Right lobe of liver (tissue), 6 donors: ENCODE measurements around the gene MBTPS2. TPM values are rescaled to one million over a fixed set of nuclear protein-coding genes. Genes with fewer than 3 reads are reported as not detected.

Experiments
- ATAC-seq, 4 donors: fragments of 200-7000 bp; cut with Tn5 transposase; one replicate each; pipeline ENCODE4 v1.9.1; 2020; ENCODE audit warnings: mild to moderate bottlenecking in 4 of 4, moderate library complexity in 4 of 4
- DNase-seq, 3 donors: peaks; one replicate each; pipeline ENCODE4 v3.0.0-alpha.2; 2020
- H3K27ac ChIP-seq, 3 donors: fragments of 200-600 bp; one replicate each; pipeline ENCODE4 v1.8.0; 2022
- H3K27me3 ChIP-seq, 2 donors: fragments of 200-600 bp; one replicate each; pipeline ENCODE4 v1.8.0; 2022
- H3K36me3 ChIP-seq, 4 donors: fragments of 200-600 bp; sonication (generic) in 1 of 4; one replicate each; pipeline versions ENCODE4 v1.5.1 to v1.8.0; 2017 to 2022; ENCODE audit warnings: control low read depth in 1 of 4
- H3K4me1 ChIP-seq, 4 donors: fragments of 200-600 bp; sonication (generic) in 1 of 4; one replicate each; pipeline versions ENCODE4 v1.5.1 to v1.8.0; 2017 to 2022; ENCODE audit warnings: control low read depth in 1 of 4
- H3K4me3 ChIP-seq, 3 donors: fragments of 200-600 bp; one replicate each; pipeline ENCODE4 v1.8.0; 2022
- H3K9me3 ChIP-seq, 4 donors: fragments of 200-600 bp; sonication (generic) in 1 of 4; one replicate each; pipeline versions ENCODE4 v1.5.1 to v1.8.0; 2017 to 2022; ENCODE audit warnings: control low read depth in 1 of 4
- CTCF ChIP-seq, 4 donors: fragments of 200-600 bp in 3 of 4; fragments of 450-650 bp in 1 of 4; IDR thresholded peaks; one replicate each; pipeline versions ENCODE4 v1.5.1 to v1.8.0; 2016 to 2022; ENCODE audit warnings: antibody characterized with exemption in 4 of 4, mild to moderate bottlenecking in 2 of 4
- POLR2A ChIP-seq: fragments of 450-650 bp; IDR thresholded peaks from one replicate; pipeline ENCODE4 v1.6.1; 2017; ENCODE audit warnings: antibody characterized with exemption, mild to moderate bottlenecking
- WGBS: methylation state at CpG from one replicate; pipeline ENCODE4 v1.1.6; 2018; ENCODE audit warnings: low coverage, low lambda C conversion rate; ENCODE audit not compliant: insufficient coverage; ENCODE audit errors: missing lambda C conversion rate; 5-methylcytosine and 5-hydroxymethylcytosine counted together
- intact Hi-C, 2 donors: fragments of 100-400 bp; cut with DNase I; formaldehyde crosslinking; loops; one replicate each; pipeline versions ENCODE4 v1.11.2 to v1.14.1; 2022
- total RNA-seq, 6 experiments: library from RNA; depleted of rRNA in 2 of 6; stranded (reverse); fragments of >200 nt in 2 of 6; fragmentation: NEBNext Ultra II Directional in 3 of 6; extraction: Animal tissue kit (Norgen Biotek cat#: 25700) in 3 of 6; gene quantifications; one replicate each; pipeline versions ENCODE4 v1.1.0 to v1.2.4, GENCODE V29; 2016 to 2023
- donor health status: DM: no; HTN: yes; CAD: no.
- donor health status: DM: no; HTN: no; CAD: no.
- donor health status: DM: no; HTN: no; CAD: no.
- donor health status: DM: no; HTN: yes; CAD: no.
- donor health status: DM: no; HTN: yes; CAD: no.

Gene MBTPS2
- total RNA-seq, 6 experiments from 2014 or later: 10.0 to 13.6 (median 11.0) TPM

GRCh38 chrX:21905953-21906352, 66.5 kb downstream of the MBTPS2 start:
- Histone ChIP-seq H3K27ac (no peak overlapping the region), H3K4me1 (no peaks in the 10 kb centered on the region), H3K9me3 (no peaks in the 10 kb centered on the region), H3K27me3 (peaks cover 0 to 3% of the 10 kb centered on the region in 2 donors), H3K36me3 (no peaks in the 10 kb centered on the region), H3K4me3 (no peak overlapping the region)
- DNase-seq: no peak
- intact Hi-C loops: no loop called here
- WGBS: 57% methylated on average over 3 of the region's 3 CpGs
- TF ChIP-seq CTCF (IDR thresholded peaks at IDR 0.05) (no peak), POLR2A (no peak)
- no peak for ATAC-seq

DNA sequence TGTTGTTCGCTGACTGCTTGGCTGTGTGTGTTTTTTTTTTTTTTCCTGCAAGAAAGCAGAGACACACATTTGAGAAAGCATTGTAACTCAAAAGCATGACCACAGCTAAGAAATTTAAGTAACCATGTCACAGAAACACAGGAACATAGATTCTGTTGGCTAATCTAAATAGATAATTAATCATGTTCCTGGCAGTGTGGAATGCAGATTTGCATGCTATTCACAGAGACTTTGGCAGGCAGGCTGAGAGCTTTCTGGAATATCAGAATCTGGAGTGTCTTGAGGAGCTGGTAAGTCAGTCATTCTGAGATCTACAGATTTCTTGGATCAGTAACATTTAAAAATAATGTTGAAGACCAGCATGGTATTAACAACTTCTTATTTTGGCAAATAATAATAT, 67.8 kb downstream of the MBTPS2 start:
- no peaks in the 10 kb centered on the region for H3K4me1 ChIP-seq
- H3K27me3 ChIP-seq: peaks cover 0 to 3% of the 10 kb centered on the region in 2 donors
- H3K27ac ChIP-seq: no peak overlapping the region
- TF ChIP-seq POLR2A (no peak), CTCF (IDR thresholded peaks at IDR 0.05) (no peak)
- WGBS: 31% methylated on average over 1 of the region's 1 CpG
- intact Hi-C loops: no loop called here
- ATAC-seq (no peak), DNase-seq (no peak)
- H3K36me3 ChIP-seq: no peaks in the 10 kb centered on the region
- no peak overlapping the region for H3K4me3 ChIP-seq
- H3K9me3 ChIP-seq: no peaks in the 10 kb centered on the region

DNA sequence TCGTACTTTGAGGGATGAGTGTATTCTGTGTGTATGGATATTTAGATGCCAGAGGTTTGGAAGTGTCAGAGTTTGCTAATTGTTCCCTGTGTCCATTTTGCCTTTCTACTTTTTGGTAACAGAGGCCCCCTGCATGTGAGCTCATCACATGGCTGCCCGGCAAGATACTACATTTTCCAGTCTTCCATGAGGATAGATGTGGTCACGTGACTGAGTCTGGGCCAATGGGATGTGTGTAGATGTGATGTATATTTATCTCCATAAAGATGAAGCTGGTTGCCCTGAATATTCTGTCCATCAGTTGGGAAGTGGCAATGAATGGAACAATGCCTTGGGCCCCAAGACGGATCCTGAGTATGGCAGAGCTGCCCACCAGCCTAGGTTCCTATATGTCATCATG, 72.1 kb downstream of the MBTPS2 start:
- intact Hi-C loops: no loop called here
- no peak overlapping the region for H3K4me3 ChIP-seq
- 68% methylated on average over 3 of the region's 4 CpGs for WGBS
- ATAC-seq: no peak
- peaks cover 0 to 3% of the 10 kb centered on the region in 2 donors for H3K27me3 ChIP-seq
- H3K27ac ChIP-seq: no peak overlapping the region
- H3K36me3 ChIP-seq: no peaks in the 10 kb centered on the region
- no peaks in the 10 kb centered on the region for H3K4me1 ChIP-seq
- DNase-seq: no peak
- H3K9me3 ChIP-seq: no peaks in the 10 kb centered on the region
- TF ChIP-seq POLR2A: no peak
- no peak for TF ChIP-seq CTCF (IDR thresholded peaks at IDR 0.05)

- H3K27ac ChIP-seq: no peak overlapping the region
- 47% methylated on average over 1 of the region's 1 CpG for WGBS
- TF ChIP-seq POLR2A (no peak), CTCF (IDR thresholded peaks at IDR 0.05) (no peak)
- peaks cover 0 to 3% of the 10 kb centered on the region in 2 donors for H3K27me3 ChIP-seq
- intact Hi-C loops: no loop called here
- ATAC-seq (no peak), DNase-seq (no peak)
- H3K4me3 ChIP-seq: no peak overlapping the region
- H3K4me1 ChIP-seq: no peaks in the 10 kb centered on the region
- no peaks in the 10 kb centered on the region for H3K9me3 ChIP-seq
- no peaks in the 10 kb centered on the region for H3K36me3 ChIP-seq
Observed at GRCh38 chrX:21912220-21912619, 72.8 kb downstream of the MBTPS2 start.

GRCh38 chrX:21912989-21913388, 73.6 kb downstream of the MBTPS2 start:
- Histone ChIP-seq H3K27me3 (peaks cover 0 to 3% of the 10 kb centered on the region in 2 donors), H3K4me3 (no peak overlapping the region), H3K4me1 (no peaks in the 10 kb centered on the region), H3K9me3 (no peaks in the 10 kb centered on the region), H3K27ac (no peak overlapping the region), H3K36me3 (no peaks in the 10 kb centered on the region)
- 81% methylated on average over 2 of the region's 4 CpGs for WGBS
- no peak for ATAC-seq
- no peak for DNase-seq
- TF ChIP-seq POLR2A (no peak), CTCF (IDR thresholded peaks at IDR 0.05) (no peak)
- intact Hi-C loops: no loop called here
